H9 (cell line): Measurements from ENCODE around the gene CEP112. TPM values are rescaled to one million over a fixed set of nuclear protein-coding genes. Genes with fewer than 3 reads are reported as not detected.

Experiments
- DNase-seq: peaks from one replicate; pipeline ENCODE4 v3.0.0-alpha.2; 2017
- H2AFZ ChIP-seq: one replicate; pipeline ENCODE4 v1.6.1; 2013; ENCODE audit warnings: mild to moderate bottlenecking, low read length, control low read depth, moderate library complexity
- H2AK5ac ChIP-seq: 2 replicates; pipeline ENCODE4 v1.6.1; 2013; ENCODE audit warnings: low read length, control low read depth, mixed read lengths; ENCODE audit not compliant: insufficient read length
- H2BK120ac ChIP-seq: one replicate; pipeline ENCODE4 v1.6.1; 2013; ENCODE audit warnings: low read depth, mild to moderate bottlenecking, low read length, control low read depth, inconsistent platforms; ENCODE audit not compliant: poor library complexity, severe bottlenecking
- H2BK12ac ChIP-seq: 2 replicates; pipeline ENCODE4 v1.6.1; 2013; ENCODE audit warnings: low read length, control low read depth, mixed read lengths, low read depth; ENCODE audit not compliant: insufficient read length
- H2BK15ac ChIP-seq: 2 replicates; pipeline ENCODE4 v1.6.1; 2013; ENCODE audit warnings: low read depth, low read length, control low read depth
- H2BK20ac ChIP-seq: one replicate; pipeline ENCODE4 v1.6.1; 2013; ENCODE audit warnings: low read depth, mild to moderate bottlenecking, low read length, control low read depth, inconsistent platforms; ENCODE audit not compliant: poor library complexity, severe bottlenecking
- H2BK5ac ChIP-seq: 2 replicates; pipeline ENCODE4 v1.6.1; 2013; ENCODE audit warnings: low read length, control low read depth, mixed read lengths; ENCODE audit not compliant: insufficient read length
- H3K14ac ChIP-seq: 2 replicates; pipeline ENCODE4 v1.6.1; 2013; ENCODE audit warnings: low read length, control low read depth; ENCODE audit not compliant: insufficient read depth
- H3K18ac ChIP-seq: 2 replicates; pipeline ENCODE4 v1.6.1; 2013; ENCODE audit warnings: low read depth, mild to moderate bottlenecking, mixed read lengths, low read length, control low read depth; ENCODE audit not compliant: insufficient read length
- H3K23ac ChIP-seq: 2 replicates; pipeline ENCODE4 v1.6.1; 2013; ENCODE audit warnings: low read length, control low read depth, mixed read lengths, low read depth; ENCODE audit not compliant: insufficient read length
- H3K23me2 ChIP-seq: 2 replicates; pipeline ENCODE4 v1.6.1; 2013; ENCODE audit warnings: low read depth, mild to moderate bottlenecking, mixed read lengths, low read length, control low read depth; ENCODE audit not compliant: insufficient read length, poor library complexity, severe bottlenecking
- H3K27ac ChIP-seq: 2 replicates; pipeline ENCODE4 v1.5.1; 2013; ENCODE audit warnings: low read length, control low read depth, mixed read lengths, low read depth; ENCODE audit not compliant: insufficient read length
- H3K27me3 ChIP-seq: 2 replicates; pipeline ENCODE4 v1.6.1; 2013; ENCODE audit warnings: low read length, control low read depth, inconsistent platforms; ENCODE audit not compliant: insufficient read depth
- H3K4ac ChIP-seq: 2 replicates; pipeline ENCODE4 v1.6.1; 2013; ENCODE audit warnings: low read depth, mild to moderate bottlenecking, control low read depth, inconsistent platforms, low read length, moderate library complexity
- H3K4me1 ChIP-seq: 2 replicates; pipeline ENCODE4 v1.6.1; 2013; ENCODE audit warnings: low read length, control low read depth, inconsistent platforms; ENCODE audit not compliant: insufficient read depth
- H3K4me2 ChIP-seq: 2 replicates; pipeline ENCODE4 v1.6.1; 2013; ENCODE audit warnings: low read length, control low read depth, mixed read lengths; ENCODE audit not compliant: insufficient read length, insufficient read depth
- H3K56ac ChIP-seq: 2 replicates; pipeline ENCODE4 v1.6.1; 2013; ENCODE audit warnings: low read depth, mild to moderate bottlenecking, mixed read lengths, low read length, control low read depth; ENCODE audit not compliant: insufficient read length
- H3K79me1 ChIP-seq: 2 replicates; pipeline ENCODE4 v1.6.1; 2013; ENCODE audit warnings: low read depth, mild to moderate bottlenecking, moderate library complexity, low read length, control low read depth, inconsistent platforms; ENCODE audit not compliant: insufficient read depth, poor library complexity, severe bottlenecking
- H3K79me2 ChIP-seq: 2 replicates; pipeline ENCODE4 v1.6.1; 2013; ENCODE audit warnings: low read length, control low read depth, inconsistent platforms; ENCODE audit not compliant: insufficient read depth
- H3K9ac ChIP-seq: 2 replicates; pipeline ENCODE4 v1.6.1; 2013; ENCODE audit warnings: low read length, control low read depth, mixed read lengths; ENCODE audit not compliant: insufficient read length; ENCODE audit errors: extremely low read depth
- H3K9me3 ChIP-seq: one replicate; pipeline ENCODE4 v1.6.1; 2013; ENCODE audit warnings: low read depth, low read length, inconsistent platforms; ENCODE audit not compliant: control insufficient read depth
- H3T11ph ChIP-seq: one replicate; pipeline ENCODE4 v1.6.1; 2013; ENCODE audit warnings: mild to moderate bottlenecking, low read length, control low read depth, inconsistent platforms
- H4K20me1 ChIP-seq: one replicate; pipeline ENCODE4 v1.6.1; 2013; ENCODE audit not compliant: control insufficient read depth, insufficient read length, insufficient read depth
- H4K5ac ChIP-seq: 2 replicates; pipeline ENCODE4 v1.6.1; 2013; ENCODE audit warnings: low read depth, mild to moderate bottlenecking, mixed read lengths, low read length, control low read depth; ENCODE audit not compliant: insufficient read length
- H4K8ac ChIP-seq: replicated peaks from 2 replicates; pipeline ENCODE4 v1.6.1; 2013; ENCODE audit warnings: low read length, control low read depth, mixed read lengths, low read depth; ENCODE audit not compliant: insufficient read length
- H4K91ac ChIP-seq: 2 replicates; pipeline ENCODE4 v1.6.1; 2013; ENCODE audit warnings: low read depth, mild to moderate bottlenecking, moderate library complexity, mixed read lengths, low read length, control low read depth; ENCODE audit not compliant: insufficient read length
- H3K27ac Mint-ChIP-seq, 3 experiments: 2 replicates in 2 of 3; 3 replicates in 1 of 3; pipeline ENCODE4 v1.8.0; 2020 to 2021; ENCODE audit warnings: mixed read lengths in 3 of 3, mild to moderate bottlenecking in 1 of 3, moderate library complexity in 1 of 3
- H3K27me3 Mint-ChIP-seq: 2 replicates; pipeline ENCODE4 v1.8.0; 2021; ENCODE audit warnings: low read depth, mild to moderate bottlenecking, moderate library complexity, mixed read lengths
- H3K36me3 Mint-ChIP-seq, 3 experiments: 2 replicates in 2 of 3; 3 replicates in 1 of 3; pipeline ENCODE4 v1.8.0; 2020 to 2021; ENCODE audit warnings: low read depth in 3 of 3, mixed read lengths in 3 of 3; ENCODE audit not compliant: insufficient read depth in 1 of 3
- H3K4me1 Mint-ChIP-seq, 2 experiments: 2 replicates each; pipeline ENCODE4 v1.8.0; 2020; ENCODE audit warnings: mixed read lengths in 2 of 2
- H3K4me3 Mint-ChIP-seq, 2 experiments: 2 replicates in 1 of 2; 3 replicates in 1 of 2; pipeline ENCODE4 v1.8.0; 2020 to 2021; ENCODE audit warnings: mild to moderate bottlenecking in 2 of 2, mixed read lengths in 2 of 2, moderate library complexity in 1 of 2
- H3K9me3 Mint-ChIP-seq, 2 experiments: 2 replicates in 1 of 2; 3 replicates in 1 of 2; pipeline ENCODE4 v1.8.0; 2020; ENCODE audit warnings: mild to moderate bottlenecking in 2 of 2, mixed read lengths in 2 of 2, moderate library complexity in 1 of 2
- CTCF ChIP-seq: fragments of 200-600 bp; sonication (generic); conservative IDR thresholded peaks from 3 replicates; pipeline ENCODE4 v1.8.0; 2021; ENCODE audit warnings: antibody characterized with exemption, mild to moderate bottlenecking
- WGBS: extraction: QIAGEN DNeasy Blood & Tissue Kit; methylation state at CpG from one replicate; pipeline ENCODE4 v1.1.7; 2013; ENCODE audit warnings: missing lambda C conversion rate, low lambda C conversion rate, mixed read lengths; ENCODE audit not compliant: insufficient read length; ENCODE audit errors: extremely low coverage; 5-methylcytosine and 5-hydroxymethylcytosine counted together
- total RNA-seq: library from RNA; stranded (reverse); gene quantifications from 2 replicates; pipeline ENCODE4 v1.2.1, GENCODE V29; 2021

The CEP112 gene
- total RNA-seq, 1 experiment from 2014 or later, result 5.4 TPM

- Histone ChIP-seq H4K5ac (no peak overlapping the region), H2BK15ac (no peak overlapping the region), H3K23me2 (no peaks in the 10 kb centered on the region), H2AK5ac (no peak overlapping the region), H2BK12ac (no peak overlapping the region), H3K4me2 (no peak overlapping the region), H3K18ac (no peak overlapping the region), H3K27ac (no peak overlapping the region), H3K4me1 (no peaks in the 10 kb centered on the region; the same call in 1 of the 2 replicates), H4K20me1 (no peaks in the 10 kb centered on the region), H2BK120ac (no peak overlapping the region), H3K9ac (no peak overlapping the region), H3K56ac (no peak overlapping the region), H4K91ac (no peak overlapping the region), H3K14ac (no peak overlapping the region), H2AFZ (no peak overlapping the region), H3K23ac (no peak overlapping the region), H3T11ph (no peak overlapping the region), H3K27me3 (no peaks in the 10 kb centered on the region), H2BK20ac (no peak overlapping the region), H2BK5ac (no peak overlapping the region), H4K8ac (no peak overlapping the region), H3K79me2 (no peaks in the 10 kb centered on the region), H3K9me3 (no peaks in the 10 kb centered on the region), H3K4ac (no peak overlapping the region), H3K79me1 (no peaks in the 10 kb centered on the region)
- DNase-seq, result no peak
- Mint-ChIP-seq H3K36me3 (no peaks in the 10 kb centered on the region; a peak in 1 of 7 replicates), H3K9me3 (no peaks in the 10 kb centered on the region; a peak in 1 of 5 replicates), H3K27me3 (no peaks in the 10 kb centered on the region), H3K27ac (peak overlapping the region in 1 of 3 experiments; percentile 13; a peak in 1 of 7 replicates), H3K4me3 (no peak overlapping the region), H3K4me1 (peaks cover 9 to 13% of the 10 kb centered on the region in 2 experiments)
- no peak for TF ChIP-seq CTCF
- WGBS, result no CpG with 5 or more reads among the region's 6 CpGs
These were observed 270.9 kb downstream of the CEP112 start for GRCh38 chr17:65920996-65921395.
